SK-N-SH treated with all-trans-retinoic acid at 6 μM for 48 hours (cell line): ENCODE data around the gene MED29.

Experiments used
- ATAC-seq: fragments of 200-7000 bp; cut with Tn5 transposase; 3 replicates; pipeline ENCODE4 v1.9.1; 2020; ENCODE audit warnings: mild to moderate bottlenecking, moderate library complexity
- ARNTL ChIP-seq: fragments of 450-650 bp; formaldehyde crosslinking; IDR thresholded peaks from 2 replicates; pipeline ENCODE4 v1.5.0; 2020; ENCODE audit warnings: low read depth, mild to moderate bottlenecking, moderate library complexity, borderline replicate concordance
- BACH2 ChIP-seq: fragments of 250-450 bp; sonication (Bioruptor Pico); IDR thresholded peaks from 2 replicates; pipeline ENCODE4 v1.9.0; 2021; ENCODE audit warnings: mild to moderate bottlenecking, borderline replicate concordance
- CREB5 ChIP-seq: fragments of 250-450 bp; sonication (Bioruptor Pico); IDR thresholded peaks from 2 replicates; pipeline ENCODE4 v1.5.1; 2020; ENCODE audit warnings: low read depth, mild to moderate bottlenecking, moderate library complexity
- CSDC2 ChIP-seq: fragments of 250-450 bp; sonication (Bioruptor Pico); IDR thresholded peaks from 2 replicates; pipeline ENCODE4 v1.5.0; 2020; ENCODE audit warnings: mild to moderate bottlenecking, moderate library complexity
- ESRRG ChIP-seq: fragments of 250-450 bp; sonication (Bioruptor Pico); IDR thresholded peaks from 2 replicates; pipeline ENCODE4 v1.6.1; 2021; ENCODE audit warnings: mild to moderate bottlenecking
- ISL1 ChIP-seq: fragments of 250-450 bp; sonication (Bioruptor Pico); IDR thresholded peaks from 2 replicates; pipeline ENCODE4 v2.1.2; 2022; ENCODE audit warnings: mild to moderate bottlenecking, moderate library complexity
- OSR1 ChIP-seq: fragments of 250-450 bp; sonication (Bioruptor Pico); IDR thresholded peaks from 2 replicates; pipeline ENCODE4 v1.8.0; 2022; ENCODE audit warnings: moderate library complexity, mild to moderate bottlenecking, inconsistent platforms
- POU6F1 ChIP-seq: fragments of 250-450 bp; sonication (Bioruptor Pico); IDR thresholded peaks from 2 replicates; pipeline ENCODE4 v1.8.0; 2021; ENCODE audit warnings: low read depth, mild to moderate bottlenecking, moderate library complexity, borderline replicate concordance
- PPARA ChIP-seq: fragments of 250-450 bp; sonication (Bioruptor Pico); IDR thresholded peaks from 2 replicates; pipeline ENCODE4 v1.5.0; 2020; ENCODE audit warnings: mild to moderate bottlenecking, borderline replicate concordance
- RARB ChIP-seq: fragments of 250-450 bp; sonication (Bioruptor Pico); IDR thresholded peaks from 2 replicates; pipeline ENCODE4 v1.8.0; 2021; ENCODE audit warnings: mild to moderate bottlenecking, moderate library complexity
- SNAI2 ChIP-seq: fragments of 250-450 bp; sonication (Bioruptor Pico); IDR thresholded peaks from 2 replicates; pipeline ENCODE4 v1.5.0; 2020; ENCODE audit warnings: mild to moderate bottlenecking, moderate library complexity
- TCF4 ChIP-seq: fragments of 250-450 bp; sonication (Bioruptor Pico); IDR thresholded peaks from 2 replicates; pipeline ENCODE4 v1.8.0; 2021; ENCODE audit warnings: mild to moderate bottlenecking, moderate library complexity, borderline replicate concordance
- ZC3H10 ChIP-seq: fragments of 250-450 bp; sonication (Bioruptor Pico); IDR thresholded peaks from 2 replicates; pipeline ENCODE4 v1.5.1; 2021; ENCODE audit warnings: mild to moderate bottlenecking, moderate library complexity
- ZFP30 ChIP-seq: fragments of 450-650 bp; formaldehyde crosslinking; IDR thresholded peaks from 2 replicates; pipeline ENCODE4 v1.5.0; 2022; ENCODE audit warnings: mild to moderate bottlenecking, moderate library complexity
- ZNF565 ChIP-seq: fragments of 450-650 bp; formaldehyde crosslinking; conservative IDR thresholded peaks from 2 replicates; pipeline ENCODE4 v1.5.0; 2020; ENCODE audit warnings: low read depth, mild to moderate bottlenecking, moderate library complexity
- ZNF70 ChIP-seq: fragments of 450-650 bp; formaldehyde crosslinking; IDR thresholded peaks from 2 replicates; pipeline ENCODE4 v1.5.0; 2020; ENCODE audit warnings: mild to moderate bottlenecking, moderate library complexity
- ZNF8 ChIP-seq: fragments of 450-650 bp; formaldehyde crosslinking; IDR thresholded peaks from 2 replicates; pipeline ENCODE4 v1.5.0; 2020; ENCODE audit warnings: mild to moderate bottlenecking, moderate library complexity
- TF ChIP-seq, protein P1 (sequence below): fragments of 250-450 bp; sonication (Bioruptor Pico); IDR thresholded peaks from 2 replicates; pipeline ENCODE4 v1.5.0; 2020; ENCODE audit warnings: mild to moderate bottlenecking, moderate library complexity
- TF ChIP-seq, protein P2 (sequence below): fragments of 250-450 bp; sonication (Bioruptor Pico); IDR thresholded peaks from 2 replicates; pipeline ENCODE4 v1.8.0; 2020; ENCODE audit warnings: mild to moderate bottlenecking, moderate library complexity, borderline replicate concordance

MED29 gene

GRCh38 chr19:39352381-39353255 is 38.6 kb upstream of the MED29 start:
- ATAC-seq, result no peak
- TF ChIP-seq CREB5 (CRISPR knock-in tag) (no peak), ZC3H10 (CRISPR knock-in tag) (no peak), ISL1 (CRISPR knock-in tag) (no peak), SNAI2 (CRISPR knock-in tag) (no peak), ZNF70 (CRISPR knock-in tag) (no peak), ZNF8 (CRISPR knock-in tag) (no peak), ZNF565 (CRISPR knock-in tag) (no peak), RARB (CRISPR knock-in tag) (no peak), CSDC2 (CRISPR knock-in tag) (no peak), PPARA (CRISPR knock-in tag) (no peak), TCF4 (CRISPR knock-in tag) (no peak), ARNTL (CRISPR knock-in tag) (no peak), POU6F1 (no peak), ZFP30 (CRISPR knock-in tag) (no peak)
- TF ChIP-seq, protein P1, sequence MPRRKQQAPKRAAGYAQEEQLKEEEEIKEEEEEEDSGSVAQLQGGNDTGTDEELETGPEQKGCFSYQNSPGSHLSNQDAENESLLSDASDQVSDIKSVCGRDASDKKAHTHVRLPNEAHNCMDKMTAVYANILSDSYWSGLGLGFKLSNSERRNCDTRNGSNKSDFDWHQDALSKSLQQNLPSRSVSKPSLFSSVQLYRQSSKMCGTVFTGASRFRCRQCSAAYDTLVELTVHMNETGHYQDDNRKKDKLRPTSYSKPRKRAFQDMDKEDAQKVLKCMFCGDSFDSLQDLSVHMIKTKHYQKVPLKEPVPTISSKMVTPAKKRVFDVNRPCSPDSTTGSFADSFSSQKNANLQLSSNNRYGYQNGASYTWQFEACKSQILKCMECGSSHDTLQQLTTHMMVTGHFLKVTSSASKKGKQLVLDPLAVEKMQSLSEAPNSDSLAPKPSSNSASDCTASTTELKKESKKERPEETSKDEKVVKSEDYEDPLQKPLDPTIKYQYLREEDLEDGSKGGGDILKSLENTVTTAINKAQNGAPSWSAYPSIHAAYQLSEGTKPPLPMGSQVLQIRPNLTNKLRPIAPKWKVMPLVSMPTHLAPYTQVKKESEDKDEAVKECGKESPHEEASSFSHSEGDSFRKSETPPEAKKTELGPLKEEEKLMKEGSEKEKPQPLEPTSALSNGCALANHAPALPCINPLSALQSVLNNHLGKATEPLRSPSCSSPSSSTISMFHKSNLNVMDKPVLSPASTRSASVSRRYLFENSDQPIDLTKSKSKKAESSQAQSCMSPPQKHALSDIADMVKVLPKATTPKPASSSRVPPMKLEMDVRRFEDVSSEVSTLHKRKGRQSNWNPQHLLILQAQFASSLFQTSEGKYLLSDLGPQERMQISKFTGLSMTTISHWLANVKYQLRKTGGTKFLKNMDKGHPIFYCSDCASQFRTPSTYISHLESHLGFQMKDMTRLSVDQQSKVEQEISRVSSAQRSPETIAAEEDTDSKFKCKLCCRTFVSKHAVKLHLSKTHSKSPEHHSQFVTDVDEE (CRISPR knock-in tag), result no peak
- TF ChIP-seq, protein P2, sequence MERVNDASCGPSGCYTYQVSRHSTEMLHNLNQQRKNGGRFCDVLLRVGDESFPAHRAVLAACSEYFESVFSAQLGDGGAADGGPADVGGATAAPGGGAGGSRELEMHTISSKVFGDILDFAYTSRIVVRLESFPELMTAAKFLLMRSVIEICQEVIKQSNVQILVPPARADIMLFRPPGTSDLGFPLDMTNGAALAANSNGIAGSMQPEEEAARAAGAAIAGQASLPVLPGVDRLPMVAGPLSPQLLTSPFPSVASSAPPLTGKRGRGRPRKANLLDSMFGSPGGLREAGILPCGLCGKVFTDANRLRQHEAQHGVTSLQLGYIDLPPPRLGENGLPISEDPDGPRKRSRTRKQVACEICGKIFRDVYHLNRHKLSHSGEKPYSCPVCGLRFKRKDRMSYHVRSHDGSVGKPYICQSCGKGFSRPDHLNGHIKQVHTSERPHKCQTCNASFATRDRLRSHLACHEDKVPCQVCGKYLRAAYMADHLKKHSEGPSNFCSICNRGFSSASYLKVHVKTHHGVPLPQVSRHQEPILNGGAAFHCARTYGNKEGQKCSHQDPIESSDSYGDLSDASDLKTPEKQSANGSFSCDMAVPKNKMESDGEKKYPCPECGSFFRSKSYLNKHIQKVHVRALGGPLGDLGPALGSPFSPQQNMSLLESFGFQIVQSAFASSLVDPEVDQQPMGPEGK, result no peak

- TF ChIP-seq OSR1 (no peak), ESRRG (CRISPR knock-in tag) (no peak), CSDC2 (CRISPR knock-in tag) (no peak), BACH2 (CRISPR knock-in tag) (no peak), TCF4 (CRISPR knock-in tag) (no peak), ZNF70 (CRISPR knock-in tag) (no peak), PPARA (CRISPR knock-in tag) (no peak), ZNF8 (CRISPR knock-in tag) (no peak), SNAI2 (CRISPR knock-in tag) (no peak), ISL1 (CRISPR knock-in tag) (no peak)
- TF ChIP-seq, protein P1 (CRISPR knock-in tag), result no peak
- TF ChIP-seq, protein P2, result no peak
- ATAC-seq, result no peak
These were observed 35.9 kb upstream of the MED29 start for GRCh38 chr19:39355253-39355652.
